Globus pallidus (tissue), 1 donor: ENCODE measurements around the gene TP53I13.
A peak's percentile ranks its signal among the peaks of the same experiment; 100 is the strongest.

Experiments used
- DNase-seq: peaks from one replicate; pipeline ENCODE4 v3.0.0-alpha.2; 2015; ENCODE audit warnings: low spot score

TP53I13 gene

GRCh38 chr17:29615492-29616299, 47.2 kb downstream of the TP53I13 start:
- DNase-seq = peak; percentile 96

DNA sequence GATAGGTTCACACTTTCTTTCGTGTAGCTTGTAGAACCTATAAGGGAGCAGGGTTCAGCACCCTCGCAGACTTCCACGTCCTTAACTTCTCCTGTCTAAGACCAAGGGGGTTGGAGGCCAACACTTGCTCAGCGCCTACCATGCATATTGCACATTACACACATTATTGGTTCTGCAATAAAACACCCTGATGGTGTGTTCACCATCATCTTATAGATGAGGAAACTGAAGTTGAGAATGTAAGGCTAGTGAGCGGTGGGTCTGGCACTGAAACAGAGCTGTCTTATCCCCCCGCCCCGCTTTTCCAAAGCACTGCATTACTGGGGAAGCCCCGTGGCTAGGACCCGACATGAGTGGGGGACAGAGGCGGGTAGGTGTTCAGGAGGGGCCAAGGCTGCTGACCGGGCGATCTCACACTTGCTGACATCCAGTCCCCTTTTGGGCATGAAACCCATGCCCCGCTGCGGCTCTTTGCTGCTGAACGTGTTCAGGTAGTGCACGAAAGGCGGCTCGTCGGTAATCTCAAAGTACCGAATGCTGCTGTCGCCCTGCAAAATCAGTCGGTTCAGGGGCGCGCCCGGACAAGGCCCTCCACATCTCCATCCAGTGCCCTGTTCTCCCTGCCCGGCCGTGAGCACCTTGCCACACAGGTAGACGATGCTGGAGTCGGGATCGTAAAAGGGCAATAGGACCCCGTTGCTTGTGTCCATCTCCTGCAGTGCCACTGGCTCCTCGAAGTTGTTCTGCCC, 48.0 kb downstream of the TP53I13 start:
- no peak for DNase-seq

GRCh38 chr17:29617125-29617480, 48.6 kb downstream of the TP53I13 start:
- peak; percentile 84 for DNase-seq

DNA sequence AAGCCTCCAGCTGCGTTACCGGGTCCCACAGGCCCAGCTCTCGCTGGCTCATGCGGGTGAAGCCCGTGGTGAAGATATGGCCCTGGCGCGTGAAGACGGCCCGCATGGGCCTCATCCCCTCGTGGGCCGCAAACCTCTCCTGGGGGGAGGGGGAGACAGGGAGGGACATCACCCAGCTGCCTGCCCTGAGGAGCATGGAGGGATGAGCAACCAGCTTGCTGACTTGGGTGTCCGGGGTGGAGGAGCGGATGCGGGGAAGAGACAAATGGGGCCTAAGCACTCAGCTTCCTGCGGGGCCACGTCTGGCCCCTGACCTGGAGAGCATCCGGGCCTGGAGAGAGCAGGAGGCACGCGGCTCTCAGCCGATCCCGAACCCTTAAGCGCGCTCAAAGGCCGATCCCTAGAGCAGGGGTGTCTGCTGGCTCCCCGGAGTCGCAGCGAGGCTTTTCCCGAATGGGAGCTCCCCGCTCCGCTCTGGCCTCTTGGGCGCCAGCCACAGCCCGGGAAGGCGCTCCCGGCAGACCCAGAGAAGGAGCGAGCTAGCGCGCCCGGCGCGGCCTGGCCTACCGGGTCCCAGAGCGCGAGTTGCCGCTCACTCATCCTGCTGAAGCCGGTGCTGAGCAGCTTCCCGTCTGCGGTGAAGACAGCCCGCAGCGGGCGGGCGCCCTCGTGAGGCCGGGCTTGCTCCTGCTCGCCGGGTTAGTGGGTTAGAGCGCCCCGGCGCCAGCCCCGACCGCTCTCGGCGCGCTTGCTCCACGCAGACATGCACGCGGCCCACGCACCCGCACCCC, 49.2 kb downstream of the TP53I13 start:
- DNase-seq = peak; percentile 73

DNA sequence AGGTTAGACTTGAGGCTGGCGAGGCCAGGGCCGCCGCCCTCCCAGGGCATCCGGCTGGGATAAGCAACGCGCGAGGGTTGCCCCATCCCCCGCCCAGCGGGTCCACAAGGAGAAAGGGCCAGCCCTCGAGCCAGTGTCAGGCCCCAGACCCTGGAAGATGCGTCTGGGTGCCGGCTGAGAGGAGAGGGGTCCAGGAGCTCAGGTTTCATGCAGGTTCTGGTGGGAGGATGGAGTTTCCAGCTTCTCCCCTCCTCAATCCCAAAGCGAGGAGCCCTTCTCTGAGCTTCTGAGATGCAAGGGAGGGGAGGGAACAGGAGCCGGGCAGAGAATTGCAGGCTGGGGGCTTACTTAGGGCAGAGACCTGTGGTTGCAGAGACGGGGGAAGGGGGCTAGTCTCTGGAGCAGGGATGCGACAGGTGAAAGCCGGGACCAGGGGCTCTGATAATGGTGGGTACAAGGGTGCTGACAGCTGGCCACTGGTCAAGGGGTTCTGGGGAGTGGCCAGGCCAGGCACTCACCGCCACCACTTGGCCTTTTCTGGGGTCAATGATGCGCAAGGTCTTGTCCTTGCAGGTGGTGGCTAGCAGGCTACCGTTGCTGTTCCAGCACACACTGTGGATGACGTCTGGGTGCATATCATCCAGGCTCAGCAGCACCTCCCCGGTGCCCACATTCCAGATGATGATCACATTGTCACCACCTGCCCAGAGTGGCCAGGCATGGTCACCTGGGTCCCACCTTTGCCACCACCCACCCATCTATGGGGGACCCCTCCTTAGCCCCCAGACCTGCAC, 50.0 kb downstream of the TP53I13 start:
- no peak for DNase-seq

GRCh38 chr17:29619251-29619650, 50.8 kb downstream of the TP53I13 start:
- DNase-seq = peak; percentile 59

DNA sequence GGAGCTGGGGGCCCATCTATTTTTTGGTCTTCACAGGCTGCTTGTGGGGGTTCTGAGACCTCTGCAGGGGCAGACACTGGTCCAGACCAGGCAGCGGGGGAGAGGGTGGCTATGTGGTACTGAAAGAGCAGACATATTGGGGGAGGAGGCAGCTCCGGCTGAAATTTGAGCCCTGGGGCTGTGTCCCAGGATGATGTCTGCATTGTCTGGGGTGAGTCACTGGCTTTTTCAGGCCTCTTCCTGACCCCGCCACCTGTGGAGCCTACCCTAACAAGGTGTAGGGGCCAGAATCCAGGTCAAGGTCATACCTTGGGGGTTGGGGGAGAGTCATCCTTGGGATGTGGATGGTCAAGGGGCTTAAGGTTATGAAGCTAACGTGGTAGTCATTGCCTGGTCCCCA, 51.8 kb downstream of the TP53I13 start:
- no peak for DNase-seq

DNA sequence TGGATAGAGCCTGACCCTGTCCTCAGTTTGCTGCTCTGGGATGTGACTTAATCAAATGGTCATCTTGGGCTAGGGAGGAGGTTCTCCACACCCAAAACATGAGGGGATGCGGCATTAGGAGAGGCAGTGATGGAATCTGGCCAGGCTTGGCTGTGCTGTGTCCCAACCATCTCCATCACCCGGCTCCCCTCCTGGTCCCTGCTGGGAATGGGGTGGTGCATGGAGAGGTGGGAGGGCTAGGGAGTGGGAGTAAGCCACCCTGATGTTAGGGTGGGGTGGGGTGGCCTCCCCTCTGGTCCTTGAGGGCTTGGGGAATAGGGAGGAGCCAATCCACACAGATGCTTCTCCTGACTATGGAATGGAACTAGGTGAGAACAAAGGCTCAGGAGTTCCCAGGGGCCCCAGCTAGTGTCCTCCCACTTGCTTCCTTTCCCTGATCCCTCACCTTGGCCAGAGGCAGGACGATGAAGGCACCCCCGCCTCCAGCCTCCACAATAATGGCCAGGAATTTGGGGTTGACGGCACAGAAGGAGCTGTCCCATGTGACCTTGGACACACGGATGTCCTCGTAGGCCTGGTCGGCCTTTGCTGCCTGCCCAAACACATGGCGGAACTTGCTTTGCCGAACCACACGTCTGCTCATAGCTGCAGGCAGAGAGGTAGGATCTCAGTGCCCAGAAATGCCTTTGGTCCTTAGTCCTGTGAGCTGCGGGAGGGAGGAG, 52.4 kb downstream of the TP53I13 start:
- no peak for DNase-seq

- no peak for DNase-seq
Observed at GRCh38 chr17:29621751-29622194, 53.3 kb downstream of the TP53I13 start.
